ENCODE measurements around the gene CCDC12.
"Not testable (repeated sequence)": the region's sequence is repeated elsewhere in the genome, so short reads cannot be mapped to it uniquely, and the experiment has no call there.

Gene CCDC12

DNA sequence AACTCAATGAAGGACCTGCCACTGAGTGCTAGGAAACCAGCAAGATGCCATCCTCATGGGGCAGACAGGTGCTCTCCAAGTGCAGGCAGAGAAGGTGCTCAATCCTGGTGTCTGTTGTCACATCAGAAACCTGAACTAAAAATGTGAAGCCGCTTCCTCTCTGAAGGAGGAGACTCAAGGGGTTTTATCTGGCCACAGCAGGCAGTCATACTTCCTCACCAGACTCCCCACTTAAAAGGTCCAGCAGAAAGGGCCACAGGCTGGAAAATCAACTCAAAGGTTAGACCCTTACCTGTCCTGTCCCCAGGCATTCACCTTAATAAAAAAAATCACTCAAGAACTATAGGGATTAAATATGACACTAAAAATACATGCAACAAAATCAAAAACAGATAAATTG lies 4.8 kb downstream of the CCDC12 start:
- ChIA-PET CTCF (no interaction called here), POLR2A (no interaction called here)

DNA sequence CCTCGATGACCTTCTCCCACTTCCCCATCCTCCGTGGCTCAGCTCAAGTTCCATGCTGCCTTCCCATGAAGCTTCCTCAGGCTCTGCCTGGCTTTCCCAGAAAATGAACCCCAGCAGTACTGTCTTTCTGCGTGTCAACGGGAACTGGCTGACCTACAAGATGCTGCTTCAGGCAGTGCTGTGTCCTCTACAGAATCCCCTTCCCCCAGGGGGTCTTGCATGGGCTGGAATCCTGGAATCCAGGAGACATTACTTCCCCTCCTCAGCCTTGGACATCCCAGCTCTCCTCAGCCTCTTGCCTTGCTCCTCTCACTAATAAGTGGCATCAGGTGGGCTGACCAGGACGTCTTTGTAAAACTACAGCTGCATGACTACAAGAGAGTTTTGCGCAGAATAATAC lies 5.4 kb downstream of the CCDC12 start:
- POLR2A ChIA-PET: no interaction called here
- no peak for DNase-seq (ENCODE audit: extremely low spot score)
- no peak for TF ChIP-seq CTBP1 (IDR thresholded peaks at IDR 0.05; ENCODE audit: borderline replicate concordance)
- no peak for TF ChIP-seq NFRKB (IDR thresholded peaks at IDR 0.05)
- TF ChIP-seq TARDBP (IDR thresholded peaks at IDR 0.05): no peak
- TF ChIP-seq FOXK2 (IDR thresholded peaks at IDR 0.05): no peak
- TF ChIP-seq ZNF384 (IDR thresholded peaks at IDR 0.05): no peak
- TF ChIP-seq ARNT (IDR thresholded peaks at IDR 0.05): no peak
- no peak for TF ChIP-seq SP1 (IDR thresholded peaks at IDR 0.05)
- no peak for TF ChIP-seq BHLHE40 (IDR thresholded peaks at IDR 0.05; ENCODE audit: borderline replicate concordance)
- TF ChIP-seq FOXA1 (IDR thresholded peaks at IDR 0.05): no peak
- TF ChIP-seq L3MBTL2 (conservative IDR thresholded peaks at IDR 0.05): no peak
- no peak for TF ChIP-seq FOXM1 (IDR thresholded peaks at IDR 0.05; ENCODE audit: borderline replicate concordance)
- TF ChIP-seq, protein P1, sequence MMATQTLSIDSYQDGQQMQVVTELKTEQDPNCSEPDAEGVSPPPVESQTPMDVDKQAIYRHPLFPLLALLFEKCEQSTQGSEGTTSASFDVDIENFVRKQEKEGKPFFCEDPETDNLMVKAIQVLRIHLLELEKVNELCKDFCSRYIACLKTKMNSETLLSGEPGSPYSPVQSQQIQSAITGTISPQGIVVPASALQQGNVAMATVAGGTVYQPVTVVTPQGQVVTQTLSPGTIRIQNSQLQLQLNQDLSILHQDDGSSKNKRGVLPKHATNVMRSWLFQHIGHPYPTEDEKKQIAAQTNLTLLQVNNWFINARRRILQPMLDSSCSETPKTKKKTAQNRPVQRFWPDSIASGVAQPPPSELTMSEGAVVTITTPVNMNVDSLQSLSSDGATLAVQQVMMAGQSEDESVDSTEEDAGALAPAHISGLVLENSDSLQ (IDR thresholded peaks at IDR 0.05): no peak
- CTCF ChIA-PET: interaction anchor here (0.5 kb wide), 1 partner anchor 15 kb away, joined by 3 read pairs; no protein-coding TSS in a partner anchor

More for the DNA sequence above, 4.8 kb downstream of the CCDC12 start:
- TF ChIP-seq NFRKB (IDR thresholded peaks at IDR 0.05) (no peak), FOXA1 (IDR thresholded peaks at IDR 0.05) (no peak)
- TF ChIP-seq, protein P1 (IDR thresholded peaks at IDR 0.05): no peak
- DNase-seq (ENCODE audit: extremely low spot score): no peak

DNA sequence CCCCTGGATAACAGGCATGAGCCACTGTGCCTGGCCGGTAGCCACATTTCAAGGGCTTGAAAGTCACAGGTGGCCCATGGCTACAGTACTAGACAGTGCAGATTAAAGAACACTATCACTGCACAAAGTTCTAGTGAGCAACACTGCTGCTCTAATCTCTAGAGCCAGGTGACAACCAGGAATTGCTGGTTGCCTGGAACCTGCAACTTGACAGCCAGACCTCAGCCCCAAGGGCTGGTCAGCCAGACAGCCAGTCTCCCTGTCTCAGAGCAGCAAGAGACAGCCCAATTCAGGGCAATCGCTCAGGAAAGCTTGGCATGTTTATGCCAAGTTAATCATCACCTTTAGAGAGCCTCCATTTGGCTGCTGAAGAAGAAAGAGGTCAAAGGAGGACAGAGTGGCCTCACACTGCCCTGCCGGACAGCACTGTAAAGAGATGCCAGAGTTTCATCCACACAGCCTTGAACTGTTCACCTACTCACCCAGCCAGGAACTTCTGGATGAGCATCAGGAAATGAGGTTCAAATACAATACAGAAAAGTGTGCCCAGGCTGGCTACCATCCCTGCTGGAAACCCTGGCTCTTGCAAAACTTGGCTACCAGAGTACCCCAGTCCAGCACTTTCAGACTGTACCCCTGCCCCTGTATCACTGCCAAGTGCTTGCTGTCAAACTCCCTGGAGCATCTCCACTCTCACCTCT lies 6.0 kb downstream of the CCDC12 start:
- POLR2A ChIA-PET: no interaction called here
- no peak for DNase-seq (ENCODE audit: extremely low spot score)
- TF ChIP-seq BHLHE40 (IDR thresholded peaks at IDR 0.05; ENCODE audit: borderline replicate concordance) (no peak), SUZ12 (IDR thresholded peaks at IDR 0.05) (no peak), ZNF384 (IDR thresholded peaks at IDR 0.05) (no peak), FOXA1 (IDR thresholded peaks at IDR 0.05) (no peak), FOXK2 (IDR thresholded peaks at IDR 0.05) (no peak), FOXM1 (IDR thresholded peaks at IDR 0.05; ENCODE audit: borderline replicate concordance) (no peak), SP1 (IDR thresholded peaks at IDR 0.05) (no peak), NFRKB (IDR thresholded peaks at IDR 0.05) (no peak), CTBP1 (IDR thresholded peaks at IDR 0.05; ENCODE audit: borderline replicate concordance) (no peak), ELF4 (IDR thresholded peaks at IDR 0.05) (no peak), LEF1 (IDR thresholded peaks at IDR 0.05; ENCODE audit: borderline replicate concordance) (no peak), TARDBP (IDR thresholded peaks at IDR 0.05) (no peak), ARNT (IDR thresholded peaks at IDR 0.05) (no peak)
- CTCF ChIA-PET: interaction anchor here (0.5 kb wide), 1 partner anchor 14 kb away, joined by 3 read pairs; no protein-coding TSS in a partner anchor

DNA sequence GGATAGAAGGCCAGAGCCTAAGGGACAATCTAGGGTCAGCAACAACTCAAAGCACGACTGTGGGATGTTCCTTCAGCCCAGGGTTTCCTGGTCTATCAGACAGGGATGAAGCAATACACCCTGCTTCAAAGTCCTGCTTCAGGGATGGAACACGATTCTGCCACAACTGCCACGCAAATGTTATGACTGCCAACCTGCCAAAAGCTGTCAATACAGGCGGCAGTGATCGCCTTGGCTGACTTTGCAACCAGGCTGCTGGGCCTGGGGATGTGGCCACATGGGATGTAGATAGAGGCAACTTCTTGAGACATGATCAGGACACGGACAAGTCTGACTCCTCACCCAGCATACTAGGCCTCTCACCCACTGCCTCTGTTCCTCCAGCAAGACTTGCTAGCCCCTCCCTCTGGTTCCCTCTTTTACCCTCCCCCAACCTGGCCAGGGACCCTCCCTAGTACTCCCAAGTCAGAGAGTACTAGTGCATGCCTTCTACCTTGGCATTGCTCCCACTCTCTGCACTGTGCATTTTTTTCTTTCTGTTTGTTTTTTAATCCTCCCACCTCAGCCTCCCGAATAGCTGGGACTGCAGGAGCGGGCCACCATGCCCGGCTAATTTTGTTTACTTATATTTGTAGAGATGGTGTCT lies 7.6 kb downstream of the CCDC12 start:
- CTCF ChIA-PET: no interaction called here
- DNase-seq (ENCODE audit: extremely low spot score): no peak
- POLR2A ChIA-PET: no interaction called here
- no peak for TF ChIP-seq FOXK2 (IDR thresholded peaks at IDR 0.05)
- TF ChIP-seq NFRKB (IDR thresholded peaks at IDR 0.05): no peak
- TF ChIP-seq LEF1 (IDR thresholded peaks at IDR 0.05; ENCODE audit: borderline replicate concordance): no peak
- no peak for TF ChIP-seq FOXM1 (IDR thresholded peaks at IDR 0.05; ENCODE audit: borderline replicate concordance)
- TF ChIP-seq ZNF384 (IDR thresholded peaks at IDR 0.05): no peak
- no peak for TF ChIP-seq L3MBTL2 (conservative IDR thresholded peaks at IDR 0.05)
- no peak for TF ChIP-seq CTBP1 (IDR thresholded peaks at IDR 0.05; ENCODE audit: borderline replicate concordance)
- no peak for TF ChIP-seq FOXA1 (IDR thresholded peaks at IDR 0.05)
- no peak for TF ChIP-seq ELF4 (IDR thresholded peaks at IDR 0.05)
- no peak for TF ChIP-seq SP1 (IDR thresholded peaks at IDR 0.05)
- TF ChIP-seq ARNT (IDR thresholded peaks at IDR 0.05): no peak
- TF ChIP-seq SUZ12 (IDR thresholded peaks at IDR 0.05): no peak

DNA sequence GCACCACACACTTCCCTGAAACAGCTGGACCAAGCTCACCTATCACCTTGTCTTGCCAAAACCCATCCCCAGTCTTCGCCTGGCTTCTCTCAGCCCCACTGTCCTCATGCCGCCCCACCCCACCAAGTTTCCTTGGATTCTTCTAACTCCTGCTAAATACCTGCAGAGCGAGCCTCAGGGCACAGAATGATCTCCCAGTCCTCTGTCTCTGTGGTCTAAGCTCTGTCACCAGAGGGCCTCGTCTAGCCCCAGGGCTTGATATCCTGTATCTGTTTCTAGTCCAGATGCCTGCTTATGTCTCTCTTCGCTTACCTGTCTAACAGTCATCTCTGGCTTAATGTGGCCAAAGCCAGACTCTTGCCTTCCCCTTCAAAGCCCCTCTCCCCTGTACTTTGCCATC lies 9.7 kb downstream of the CCDC12 start:
- DNase-seq (ENCODE audit: extremely low spot score): no peak
- ChIA-PET POLR2A (interaction anchor here (1.2 kb wide), 1 partner anchor 10 kb away, joined by 4 read pairs; the partner anchor contains the start of gene CCDC12), CTCF (no interaction called here)
- TF ChIP-seq SP1 (IDR thresholded peaks at IDR 0.05): no peak
- no peak for TF ChIP-seq FOXM1 (IDR thresholded peaks at IDR 0.05; ENCODE audit: borderline replicate concordance)
- no peak for TF ChIP-seq ARNT (IDR thresholded peaks at IDR 0.05)
- TF ChIP-seq, protein P1 (IDR thresholded peaks at IDR 0.05): no peak
- TF ChIP-seq LEF1 (IDR thresholded peaks at IDR 0.05; ENCODE audit: borderline replicate concordance): no peak
- TF ChIP-seq SUZ12 (IDR thresholded peaks at IDR 0.05): no peak
- no peak for TF ChIP-seq FOXK2 (IDR thresholded peaks at IDR 0.05)
- no peak for TF ChIP-seq FOXA1 (IDR thresholded peaks at IDR 0.05)
- TF ChIP-seq BHLHE40 (IDR thresholded peaks at IDR 0.05; ENCODE audit: borderline replicate concordance): no peak
- no peak for TF ChIP-seq CTBP1 (IDR thresholded peaks at IDR 0.05; ENCODE audit: borderline replicate concordance)
- no peak for TF ChIP-seq HDGF (IDR thresholded peaks at IDR 0.05; ENCODE audit: borderline replicate concordance)
- TF ChIP-seq L3MBTL2 (conservative IDR thresholded peaks at IDR 0.05): no peak

DNA sequence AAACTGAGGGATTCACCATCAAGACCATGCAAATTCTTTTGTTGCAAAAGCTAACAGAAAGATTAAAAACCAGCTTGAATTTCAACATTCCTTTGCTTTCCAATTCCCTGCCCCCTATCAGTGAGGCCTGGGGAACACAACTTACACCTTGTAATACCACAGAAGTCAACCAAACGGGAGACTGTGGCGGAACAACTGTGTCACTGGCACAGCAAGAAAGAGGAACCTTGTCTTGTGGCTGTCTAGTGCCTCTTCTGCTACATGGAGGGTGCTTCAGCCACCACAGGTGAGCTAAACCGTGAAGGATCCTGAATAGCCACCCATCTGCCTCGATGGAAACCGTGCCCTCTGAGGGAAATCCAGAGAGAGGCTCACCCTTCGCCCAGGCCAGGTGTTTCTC lies 11.4 kb downstream of the CCDC12 start:
- no peak for DNase-seq (ENCODE audit: extremely low spot score)
- ChIA-PET CTCF (no interaction called here), POLR2A (interaction anchor here (1.1 kb wide), 1 partner anchor 12 kb away, joined by 5 read pairs; the partner anchor contains the start of gene CCDC12)
- TF ChIP-seq SUZ12 (IDR thresholded peaks at IDR 0.05) (no peak), FOXM1 (IDR thresholded peaks at IDR 0.05; ENCODE audit: borderline replicate concordance) (no peak), NFRKB (IDR thresholded peaks at IDR 0.05) (no peak), ZNF384 (IDR thresholded peaks at IDR 0.05) (no peak), L3MBTL2 (conservative IDR thresholded peaks at IDR 0.05) (no peak), HDGF (IDR thresholded peaks at IDR 0.05; ENCODE audit: borderline replicate concordance) (no peak), FOXA1 (IDR thresholded peaks at IDR 0.05) (no peak), FOXK2 (IDR thresholded peaks at IDR 0.05) (no peak), ELF4 (IDR thresholded peaks at IDR 0.05) (no peak), ARNT (IDR thresholded peaks at IDR 0.05) (no peak), CTBP1 (IDR thresholded peaks at IDR 0.05; ENCODE audit: borderline replicate concordance) (no peak), LEF1 (IDR thresholded peaks at IDR 0.05; ENCODE audit: borderline replicate concordance) (no peak), BHLHE40 (IDR thresholded peaks at IDR 0.05; ENCODE audit: borderline replicate concordance) (no peak), TARDBP (IDR thresholded peaks at IDR 0.05) (no peak), SP1 (IDR thresholded peaks at IDR 0.05) (no peak)
- TF ChIP-seq, protein P1 (IDR thresholded peaks at IDR 0.05): no peak

DNA sequence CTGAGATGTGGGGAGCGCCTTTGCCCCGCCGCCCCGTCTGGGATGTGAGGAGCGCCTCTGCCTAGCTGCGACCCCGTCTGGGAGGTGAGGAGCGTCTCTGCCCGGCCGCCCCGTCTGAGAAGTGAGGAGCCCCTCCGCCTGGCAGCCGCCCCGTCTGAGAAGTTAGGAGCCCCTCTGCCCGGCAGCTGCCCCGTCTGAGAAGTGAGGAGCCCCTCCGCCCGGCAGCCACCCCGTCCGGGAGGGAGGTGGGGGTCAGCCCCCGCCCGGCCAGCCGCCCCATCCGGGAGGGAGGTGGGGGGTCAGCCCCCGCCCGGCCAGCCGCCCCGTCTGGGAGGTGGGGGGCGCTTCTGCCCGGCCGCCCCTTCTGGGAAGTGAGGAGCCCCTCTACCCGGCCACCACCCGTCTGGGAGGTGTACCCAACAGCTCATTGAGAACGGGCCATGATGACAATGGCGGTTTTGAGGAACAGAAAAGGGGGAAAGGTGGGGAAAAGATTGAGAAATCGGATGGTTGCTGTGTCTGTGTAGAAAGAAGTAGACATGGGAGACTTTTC lies 12.4 kb downstream of the CCDC12 start:
- DNase-seq (ENCODE audit: extremely low spot score); CTCF ChIA-PET; POLR2A ChIA-PET: not testable (repeated sequence)
